GM20000 (cell line): ENCODE measurements around the gene VGF.

ENCODE experiments used
- DNase-seq: peaks from one replicate; pipeline ENCODE4 v3.0.0; 2012; ENCODE audit warnings: low spot score
- TF ChIP-seq, protein P1 (sequence below): IDR thresholded peaks from 2 replicates; pipeline ENCODE4 v1.5.1; 2012; ENCODE audit warnings: mild to moderate bottlenecking, control low read depth; ENCODE audit errors: extremely low read depth, missing control alignments

Gene VGF

DNA sequence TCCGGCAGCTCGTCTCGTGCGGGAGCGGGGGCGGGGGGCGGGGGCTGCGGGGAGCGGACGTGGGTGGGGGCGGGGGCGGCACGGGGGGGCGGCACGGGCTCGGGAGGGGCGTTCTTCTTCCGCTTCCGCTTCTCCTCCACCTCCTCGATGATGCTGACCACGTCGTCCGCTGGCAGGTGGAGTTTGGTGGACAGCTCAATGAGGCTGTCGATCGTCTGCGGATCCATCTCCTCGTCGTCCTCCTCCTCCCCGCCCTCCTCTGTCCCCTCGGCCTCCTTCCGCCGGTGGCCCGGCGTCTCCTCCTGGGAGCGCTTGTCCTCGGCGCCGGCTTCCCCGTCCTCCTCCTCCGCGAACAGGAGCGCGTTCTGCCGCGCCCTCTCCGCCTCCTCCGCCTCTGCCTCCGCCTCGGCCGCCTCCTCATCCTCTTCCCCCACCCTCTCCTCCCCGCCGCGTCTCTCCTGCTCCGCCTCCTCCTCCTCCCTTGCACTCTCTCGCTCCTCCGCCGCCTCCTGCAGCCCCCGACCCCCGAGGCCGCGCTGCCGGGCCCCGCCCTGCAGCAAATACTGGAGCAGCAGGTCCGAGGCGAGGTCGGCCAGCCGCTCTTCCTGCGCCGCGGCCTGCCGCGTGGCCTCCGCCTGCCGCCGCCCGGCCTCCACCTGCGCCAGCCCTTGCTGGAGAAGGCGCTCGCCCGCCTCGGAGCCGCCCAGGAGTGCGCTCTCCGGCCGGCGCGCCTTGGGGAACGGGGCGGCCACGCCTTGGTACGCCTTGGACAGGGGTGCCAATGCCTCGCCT is 1.9 kb downstream of the VGF start:
- DNase-seq = peak; percentile 75

DNA sequence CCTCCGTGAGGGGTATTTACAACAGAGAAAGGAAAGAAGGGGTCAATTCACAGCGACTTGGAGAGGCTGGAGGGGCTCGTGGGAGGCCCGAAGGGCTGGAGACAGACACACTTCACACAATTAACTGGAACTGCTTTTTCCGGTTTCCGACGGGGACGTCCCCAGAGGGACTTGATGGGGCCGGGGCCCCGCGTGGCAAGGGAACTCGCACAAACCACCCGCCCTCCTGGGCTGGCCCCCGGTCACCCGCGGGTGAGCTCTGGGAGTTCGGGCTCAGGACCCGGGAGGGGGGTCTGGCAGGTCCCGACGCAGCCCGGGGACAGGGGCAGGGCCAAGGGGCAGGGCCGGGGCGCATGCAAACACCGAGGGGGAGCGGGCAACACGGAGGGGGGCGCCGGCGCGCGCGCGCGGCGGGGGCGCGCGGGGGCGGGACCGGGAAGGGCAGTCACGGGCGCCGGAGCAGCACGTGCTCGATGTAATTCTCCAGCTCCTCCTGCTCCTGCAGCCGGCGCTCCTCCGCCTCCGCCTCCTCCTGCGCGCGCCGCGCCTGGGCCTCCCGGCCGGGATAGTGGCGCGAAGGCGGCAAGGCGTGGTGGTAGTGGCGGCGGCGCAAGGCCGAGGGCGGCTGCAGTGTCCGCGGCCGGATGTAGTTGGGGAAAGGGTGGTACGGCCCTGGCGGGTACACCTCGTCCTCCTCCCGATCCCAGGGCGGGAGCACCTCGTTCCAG is 2.7 kb downstream of the VGF start:
- DNase-seq = peak; percentile 70
- TF ChIP-seq, protein P1, sequence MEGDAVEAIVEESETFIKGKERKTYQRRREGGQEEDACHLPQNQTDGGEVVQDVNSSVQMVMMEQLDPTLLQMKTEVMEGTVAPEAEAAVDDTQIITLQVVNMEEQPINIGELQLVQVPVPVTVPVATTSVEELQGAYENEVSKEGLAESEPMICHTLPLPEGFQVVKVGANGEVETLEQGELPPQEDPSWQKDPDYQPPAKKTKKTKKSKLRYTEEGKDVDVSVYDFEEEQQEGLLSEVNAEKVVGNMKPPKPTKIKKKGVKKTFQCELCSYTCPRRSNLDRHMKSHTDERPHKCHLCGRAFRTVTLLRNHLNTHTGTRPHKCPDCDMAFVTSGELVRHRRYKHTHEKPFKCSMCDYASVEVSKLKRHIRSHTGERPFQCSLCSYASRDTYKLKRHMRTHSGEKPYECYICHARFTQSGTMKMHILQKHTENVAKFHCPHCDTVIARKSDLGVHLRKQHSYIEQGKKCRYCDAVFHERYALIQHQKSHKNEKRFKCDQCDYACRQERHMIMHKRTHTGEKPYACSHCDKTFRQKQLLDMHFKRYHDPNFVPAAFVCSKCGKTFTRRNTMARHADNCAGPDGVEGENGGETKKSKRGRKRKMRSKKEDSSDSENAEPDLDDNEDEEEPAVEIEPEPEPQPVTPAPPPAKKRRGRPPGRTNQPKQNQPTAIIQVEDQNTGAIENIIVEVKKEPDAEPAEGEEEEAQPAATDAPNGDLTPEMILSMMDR = no peak

More for the DNA sequence above, 1.9 kb downstream of the VGF start:
- TF ChIP-seq, protein P1 = no peak

DNA sequence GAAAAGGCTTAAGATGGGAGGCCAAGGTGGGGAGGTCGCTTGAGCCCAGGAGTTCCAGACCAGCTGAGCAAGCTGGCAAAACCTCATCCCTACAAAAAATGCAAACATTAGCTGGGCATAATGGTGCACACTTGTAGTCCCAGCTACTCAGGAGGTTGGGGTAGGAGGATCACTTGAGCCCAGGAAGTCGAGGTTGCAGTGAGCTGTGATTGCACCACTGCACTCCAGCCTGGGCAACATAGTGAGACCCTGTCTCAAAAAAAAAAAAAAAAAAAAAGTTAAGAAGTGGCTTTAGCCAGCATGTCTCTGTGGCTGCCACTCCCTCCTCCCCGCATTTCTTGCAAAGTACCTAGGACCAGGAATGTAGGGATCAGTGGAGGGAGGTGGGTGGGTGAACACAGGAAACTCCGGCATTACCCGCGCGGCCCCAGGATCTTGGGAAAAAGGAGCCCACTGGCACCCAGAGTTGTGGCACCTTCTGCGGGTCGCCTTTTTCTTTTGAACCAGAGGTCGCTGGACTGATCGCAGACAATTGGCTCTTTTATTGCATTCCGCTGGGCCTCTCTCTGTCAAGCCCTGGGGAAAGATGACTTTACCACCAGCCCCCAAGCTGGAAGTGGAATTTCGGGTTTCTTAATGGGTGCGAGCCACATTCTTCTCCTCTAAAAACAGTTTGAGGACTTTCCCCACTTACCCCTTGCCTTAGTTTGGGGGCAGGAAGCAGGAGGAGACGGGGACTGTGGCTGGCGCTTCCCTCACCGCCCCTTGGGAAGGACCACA is 3.5 kb downstream of the VGF start:
- no peak for DNase-seq
- TF ChIP-seq, protein P1 = no peak

DNA sequence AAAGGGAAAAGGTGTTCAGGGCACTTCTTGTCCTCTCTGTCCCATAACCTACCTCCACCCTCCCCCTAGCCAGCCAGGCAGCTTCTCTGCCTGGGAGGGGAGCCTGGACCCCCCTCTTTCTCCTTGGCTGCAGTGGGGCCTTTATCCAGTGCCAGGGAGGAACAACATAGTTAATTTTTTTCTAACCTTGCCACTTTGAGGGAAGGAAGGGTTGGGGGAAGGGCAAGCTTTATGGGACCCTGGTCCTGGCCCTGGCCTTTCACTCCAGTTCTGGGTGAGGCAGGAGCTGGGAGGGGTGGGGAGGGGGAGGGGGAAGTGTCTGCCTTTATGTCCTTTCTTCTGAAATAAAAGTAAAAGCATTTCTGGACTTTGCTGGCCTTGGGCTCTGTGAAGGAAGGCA is 4.5 kb downstream of the VGF start:
- TF ChIP-seq, protein P1 = no peak
- DNase-seq = no peak

DNA sequence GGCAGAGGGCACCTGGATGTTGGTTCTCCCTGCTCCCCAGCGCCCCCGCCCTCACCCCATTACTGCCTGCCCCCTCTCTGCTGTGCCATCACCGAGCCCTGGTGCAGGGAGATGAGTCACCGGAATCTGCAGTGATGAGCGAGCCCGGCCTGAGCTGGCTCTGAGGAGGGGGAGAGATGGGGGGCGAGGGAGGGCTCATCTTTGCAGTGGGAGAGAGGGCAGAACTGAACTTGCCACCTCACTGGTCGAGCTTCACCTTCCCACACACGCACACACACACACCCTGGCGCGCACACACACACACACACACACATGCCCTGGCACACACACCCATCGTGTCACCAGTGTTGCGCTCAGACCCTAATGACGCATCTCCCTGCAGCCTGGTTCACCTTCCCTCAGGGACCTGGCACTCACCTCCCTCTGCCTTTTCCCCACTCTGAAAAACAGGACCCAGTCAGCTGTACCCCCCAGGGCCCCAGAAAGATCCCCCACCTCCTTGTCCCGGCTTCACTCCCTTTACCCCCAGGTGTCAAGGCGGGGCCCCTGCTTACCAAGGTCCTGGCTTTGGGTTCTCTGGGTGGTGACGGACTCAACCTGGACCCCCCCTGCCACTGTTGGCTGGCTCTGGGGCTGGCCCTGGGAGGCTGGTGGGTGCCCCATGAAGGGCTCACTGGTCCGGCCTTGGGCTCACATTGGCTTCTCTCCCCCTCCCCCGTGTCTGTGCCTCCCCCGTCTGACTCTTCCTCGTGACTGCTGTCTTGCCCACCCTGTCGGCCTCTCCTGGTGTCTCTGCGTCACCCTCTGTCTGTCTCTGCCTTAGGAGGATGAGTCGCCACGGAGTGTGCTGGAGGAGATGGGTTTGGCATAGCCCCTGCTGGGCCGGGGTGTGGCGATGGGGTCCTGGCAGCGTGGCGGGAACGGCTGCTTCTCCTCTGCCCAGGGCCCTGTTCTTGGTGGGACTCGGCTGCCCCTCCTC is 5.4 kb downstream of the VGF start:
- TF ChIP-seq, protein P1 = no peak
- no peak for DNase-seq

DNA sequence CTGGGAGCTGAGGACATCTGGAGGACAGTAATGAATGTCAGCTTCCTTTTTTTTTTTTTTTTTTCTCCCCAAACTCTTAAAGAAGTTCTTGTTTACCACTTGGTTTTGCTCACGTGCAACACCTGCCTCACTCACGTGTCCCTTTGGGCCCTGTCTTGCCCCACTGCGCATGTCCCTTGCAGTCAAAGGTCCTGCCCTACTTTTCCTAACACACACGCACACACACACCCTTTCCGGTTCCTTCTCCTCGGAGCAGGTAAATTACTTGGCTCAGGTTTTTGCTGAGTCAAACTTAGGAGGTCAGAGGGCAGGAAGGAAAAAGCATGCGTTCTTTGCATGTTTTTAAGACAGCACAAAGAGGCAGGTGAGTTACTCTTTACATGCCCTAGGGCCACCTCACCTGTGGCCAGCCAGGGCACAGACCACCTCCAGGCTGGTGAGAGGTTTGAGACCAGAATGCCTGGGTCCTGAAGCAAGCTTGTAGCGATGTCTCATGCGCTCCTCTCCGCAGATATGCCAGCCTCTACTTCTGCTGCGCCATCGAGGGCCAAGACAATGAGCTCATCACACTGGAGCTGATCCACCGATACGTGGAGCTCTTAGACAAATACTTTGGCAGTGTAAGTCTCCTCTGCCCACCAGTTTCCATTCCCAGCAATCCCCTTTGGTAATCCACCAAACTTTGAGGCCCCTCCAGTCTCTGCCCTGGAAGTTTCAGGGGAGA is 8.3 kb downstream of the VGF start:
- TF ChIP-seq, protein P1 = no peak

More for the DNA sequence above, 8.3 kb downstream of the VGF start:
- DNase-seq = no peak
